ENCODE results near the gene TMEM154. TPM values are rescaled to one million over a fixed set of nuclear protein-coding genes. Genes with fewer than 3 reads are reported as not detected.

Gene TMEM154
- total RNA-seq, 1 donor from 2014 or later = 39.4 TPM

- intact Hi-C loops (cut with micrococcal nuclease) = loop anchor here (1.0 to 5.0 kb wide), 6 partner anchors 17 to 212 kb away; partner anchors contain the start of genes ARFIP1, FBXW7 and TIGD4
These were observed 17.7 kb upstream of the TMEM154 start for GRCh38 chr4:152697284-152698088.

DNA sequence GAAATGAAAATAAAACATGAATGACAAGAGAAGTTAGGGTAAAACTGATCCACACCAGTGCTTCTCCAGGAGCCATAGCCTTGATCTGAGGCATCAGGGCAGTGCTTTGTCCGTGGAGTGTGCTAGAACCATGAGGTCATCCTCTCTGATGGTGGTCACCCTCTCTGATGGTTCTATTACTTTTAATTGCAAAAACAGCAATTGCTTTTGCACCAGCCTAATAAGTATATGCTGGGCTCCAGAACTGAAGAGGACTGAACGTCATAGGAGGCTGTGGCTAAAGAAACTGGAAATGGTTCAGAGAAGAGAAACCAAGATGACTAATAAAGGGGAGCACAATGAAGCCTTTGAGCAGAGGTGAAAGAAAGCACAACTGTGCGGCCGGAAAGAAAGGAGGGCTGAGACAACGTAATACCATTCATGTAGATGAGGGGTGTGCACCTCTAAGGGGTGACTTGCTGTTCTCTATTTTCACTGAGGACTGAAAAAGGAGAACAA lies 17.0 kb upstream of the TMEM154 start:
- intact Hi-C loops (cut with micrococcal nuclease) = loop anchor here (1.0 to 5.0 kb wide), 6 partner anchors 17 to 212 kb away; partner anchors contain the start of genes ARFIP1, FBXW7 and TIGD4

DNA sequence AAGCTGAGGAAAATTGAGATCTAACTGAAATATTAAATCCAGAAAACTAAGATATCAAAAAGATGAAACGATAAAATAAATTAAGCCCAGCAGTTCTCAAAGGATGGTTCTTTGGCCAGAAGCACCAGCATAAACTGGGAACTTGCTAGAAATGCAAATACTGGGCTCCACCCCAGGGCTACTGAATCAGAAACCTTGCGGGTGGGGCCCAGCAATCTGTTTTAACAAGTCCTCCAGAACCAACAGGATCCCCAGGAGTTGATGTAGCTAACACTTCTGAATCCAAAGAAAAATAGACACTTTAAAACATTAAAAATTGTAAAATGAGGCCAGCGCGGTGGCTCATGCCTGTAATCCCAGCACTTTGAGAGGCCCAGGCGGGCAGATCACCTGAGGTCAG lies 14.1 kb upstream of the TMEM154 start:
- intact Hi-C loops (cut with micrococcal nuclease) = no loop called here

GRCh38 chr4:152691761-152692160 lies 12.0 kb upstream of the TMEM154 start:
- intact Hi-C loops (cut with micrococcal nuclease) = no loop called here

GRCh38 chr4:152690706-152691651 lies 11.2 kb upstream of the TMEM154 start:
- intact Hi-C loops (cut with micrococcal nuclease) = no loop called here

- intact Hi-C loops (cut with micrococcal nuclease) = loop anchor here (10.0 kb wide), 1 partner anchor 925 kb away; the partner anchor contains the start of gene GATB
These were observed 10.1 kb upstream of the TMEM154 start for GRCh38 chr4:152689615-152690501.

- intact Hi-C loops (cut with micrococcal nuclease) = loop anchor here (10.0 kb wide), 1 partner anchor 923 kb away; the partner anchor contains the start of gene GATB
These were observed 8.3 kb upstream of the TMEM154 start for GRCh38 chr4:152687974-152688599.

GRCh38 chr4:152686452-152687013 lies 6.7 kb upstream of the TMEM154 start:
- intact Hi-C loops (cut with micrococcal nuclease) = loop anchor here (10.0 kb wide), 1 partner anchor 922 kb away; the partner anchor contains the start of gene GATB

GRCh38 chr4:152684587-152684986 lies 4.8 kb upstream of the TMEM154 start:
- intact Hi-C loops (cut with micrococcal nuclease) = loop anchor here (5.0 to 10.0 kb wide), 3 partner anchors 433 to 920 kb away; partner anchors contain the start of gene GATB

- intact Hi-C loops (cut with micrococcal nuclease) = loop anchor here (5.0 to 10.0 kb wide), 3 partner anchors 433 to 919 kb away; partner anchors contain the start of gene GATB
These were observed 4.2 kb upstream of the TMEM154 start for GRCh38 chr4:152684007-152684406.

DNA sequence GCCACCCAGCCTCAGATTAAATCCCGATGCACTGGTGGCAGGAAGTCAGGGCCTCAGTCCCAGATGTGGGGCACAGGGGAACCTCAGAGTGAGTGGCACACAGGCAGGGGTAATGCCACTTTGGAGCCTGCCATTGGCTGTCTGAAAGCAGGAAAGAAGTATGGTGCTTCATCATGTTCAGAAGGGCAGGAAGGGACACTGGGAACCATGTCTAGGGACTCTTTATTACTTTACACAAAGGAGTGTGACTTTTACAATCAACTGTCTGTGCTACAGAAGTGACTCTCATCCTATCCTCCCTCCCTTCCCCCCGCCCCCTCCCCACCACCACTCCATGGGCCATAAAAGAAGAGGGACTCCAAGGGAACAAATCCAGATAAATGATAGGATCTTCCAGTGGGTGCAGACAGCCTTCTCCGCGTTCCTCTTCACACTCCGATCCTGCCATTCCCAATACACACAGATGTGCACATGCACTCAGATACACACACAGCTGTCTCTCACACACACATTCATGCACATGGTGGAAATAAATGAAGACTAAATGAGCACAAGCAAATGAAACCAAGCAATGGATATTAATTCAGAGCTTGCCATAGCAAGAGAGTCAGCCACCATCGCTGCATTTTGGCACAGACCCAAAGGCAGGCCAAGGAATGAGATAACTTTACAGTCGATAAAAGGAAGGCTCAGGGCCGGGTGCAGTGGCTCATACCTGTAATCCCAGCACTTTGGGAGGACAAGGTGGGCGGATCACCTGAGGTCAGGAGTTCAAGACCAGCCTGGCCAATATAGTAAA lies 2.5 kb upstream of the TMEM154 start:
- intact Hi-C loops (cut with micrococcal nuclease) = loop anchor here (5.0 to 10.0 kb wide), 3 partner anchors 435 to 918 kb away; partner anchors contain the start of gene GATB

DNA sequence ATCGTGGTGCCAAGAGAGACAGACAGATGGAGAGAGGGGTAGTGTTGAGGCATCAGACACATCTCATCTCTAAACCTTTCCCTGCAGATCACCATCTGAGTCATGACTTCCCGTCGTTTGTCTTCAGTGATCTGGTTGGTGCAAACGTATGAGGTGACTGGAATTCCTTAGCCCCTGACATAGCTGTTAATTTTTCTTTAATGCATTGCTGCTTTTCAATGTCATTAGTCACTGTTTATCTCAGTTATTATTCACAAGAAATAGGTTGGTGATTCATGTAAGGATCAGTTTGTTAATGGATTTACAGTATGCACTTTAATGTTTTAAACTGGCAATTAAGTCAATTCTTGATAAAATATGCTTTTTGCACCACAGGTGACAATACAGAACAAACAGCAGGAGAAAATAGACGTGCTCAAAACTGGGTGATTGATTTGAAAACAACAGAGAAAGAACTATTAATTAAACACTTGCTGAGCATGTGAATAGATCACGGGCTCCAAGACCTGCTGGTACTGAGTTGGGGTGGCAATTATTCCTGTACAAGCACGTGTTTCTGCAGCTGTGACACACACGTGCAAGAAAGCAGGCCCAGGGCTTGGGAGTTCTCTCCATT lies 1.3 kb upstream of the TMEM154 start:
- intact Hi-C loops (cut with micrococcal nuclease) = loop anchor here (1.0 to 10.0 kb wide), 8 partner anchors 16 to 916 kb away; partner anchors contain the start of genes ARFIP1, GATB and TIGD4

GRCh38 chr4:152678841-152679240 lies 956 bp downstream of the TMEM154 start:
- intact Hi-C loops (cut with micrococcal nuclease) = loop anchor here (1.0 to 5.0 kb wide), 4 partner anchors 39 to 1582 kb away; partner anchors contain the start of genes FBXW7 and RPS3A

DNA sequence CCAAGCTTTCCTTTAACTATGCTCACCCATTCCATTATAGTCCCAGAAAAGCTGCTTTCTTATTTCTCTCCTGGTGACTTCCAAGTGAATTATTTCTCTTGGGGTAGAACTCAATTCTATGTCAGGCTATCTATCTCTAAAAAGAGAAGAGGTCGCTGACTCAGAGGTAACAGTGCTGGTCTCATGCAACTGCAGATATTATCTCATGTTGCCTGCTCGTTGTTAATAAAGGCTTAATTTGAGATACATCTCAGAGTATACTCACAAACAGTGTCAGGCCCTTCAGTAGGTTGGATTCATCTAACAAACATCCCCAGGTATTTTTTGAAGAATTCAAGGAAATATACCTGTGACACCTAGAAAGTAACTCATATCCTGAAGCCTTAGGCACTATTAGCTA lies 2.7 kb downstream of the TMEM154 start:
- intact Hi-C loops (cut with micrococcal nuclease) = loop anchor here (5.0 kb wide), 1 partner anchor 1580 kb away; the partner anchor contains the start of gene RPS3A

- intact Hi-C loops (cut with micrococcal nuclease) = loop anchor here (5.0 kb wide), 1 partner anchor 1579 kb away; the partner anchor contains the start of gene RPS3A
These were observed 3.5 kb downstream of the TMEM154 start for GRCh38 chr4:152676052-152676854.

DNA sequence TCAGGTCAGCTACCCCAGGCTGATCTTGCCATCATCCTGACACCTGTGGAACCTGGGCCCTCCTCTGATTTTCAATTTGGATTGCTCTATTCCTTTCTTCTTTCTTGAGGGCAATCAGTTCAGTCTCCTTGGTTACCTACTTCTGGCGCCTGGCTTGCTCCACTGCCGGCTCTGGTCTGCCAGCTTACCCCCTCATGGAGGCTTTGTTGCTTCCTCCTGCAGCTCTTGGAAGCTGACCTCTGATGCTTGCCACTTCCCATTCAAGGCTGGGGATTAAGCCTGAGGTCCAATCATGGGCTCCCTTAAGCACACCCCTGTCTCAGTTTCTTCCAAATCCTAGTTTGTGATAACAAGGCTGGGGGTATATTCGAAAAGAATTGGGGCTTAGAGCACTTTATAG lies 5.4 kb downstream of the TMEM154 start:
- intact Hi-C loops (cut with micrococcal nuclease) = no loop called here

GRCh38 chr4:152673489-152673888 lies 6.3 kb downstream of the TMEM154 start:
- intact Hi-C loops (cut with micrococcal nuclease) = no loop called here

All from T-helper 1 cell treated with Interleukin-12 subunit alpha and Interleukin-12 subunit beta and Interleukin-4 antibody, amounts not matched to agents 30 ng/mL and 1 ng/mL, for 36 hours (primary cell).